ENCODE measurements around the gene RAB11FIP4.
A peak's percentile ranks its signal among the peaks of the same experiment; 100 is the strongest.

Gene RAB11FIP4

GRCh38 chr17:31413874-31414549, 22.5 kb downstream of the RAB11FIP4 start:
- ATAC-seq (no peak), DNase-seq (ENCODE audit: low spot score in 2 of 2) (no peak)
- H3K9me3 Mint-ChIP-seq = no peaks in the 10 kb centered on the region
- no peak overlapping the region for H3K27ac Mint-ChIP-seq
- H3K4me1 Mint-ChIP-seq = no peaks in the 10 kb centered on the region
- H3K4me3 Mint-ChIP-seq = no peak overlapping the region
- H3K36me3 Mint-ChIP-seq = no peaks in the 10 kb centered on the region

GRCh38 chr17:31414550-31414918, 23.1 kb downstream of the RAB11FIP4 start:
- no peak for DNase-seq (ENCODE audit: low spot score in 2 of 2)
- ATAC-seq = no peak
- Mint-ChIP-seq H3K4me3 (no peak overlapping the region), H3K27ac (no peak overlapping the region), H3K9me3 (no peaks in the 10 kb centered on the region), H3K4me1 (no peaks in the 10 kb centered on the region), H3K36me3 (no peaks in the 10 kb centered on the region)

- Mint-ChIP-seq H3K4me1 (no peaks in the 10 kb centered on the region), H3K36me3 (no peaks in the 10 kb centered on the region)
- no peak for ATAC-seq
Measured at GRCh38 chr17:31415004-31415454, 23.6 kb downstream of the RAB11FIP4 start.

GRCh38 chr17:31415640-31416502, 24.4 kb downstream of the RAB11FIP4 start:
- Mint-ChIP-seq H3K4me3 (no peak overlapping the region), H3K9me3 (no peaks in the 10 kb centered on the region), H3K27ac (peak overlapping the region; percentile 20), H3K36me3 (no peaks in the 10 kb centered on the region), H3K4me1 (no peaks in the 10 kb centered on the region)
- DNase-seq (ENCODE audit: low spot score in 2 of 2) = no peak
- no peak for ATAC-seq

More at GRCh38 chr17:31415004-31415454, 23.6 kb downstream of the RAB11FIP4 start:
- no peak overlapping the region for H3K4me3 Mint-ChIP-seq
- DNase-seq (ENCODE audit: low spot score in 2 of 2) = no peak
- H3K27ac Mint-ChIP-seq = no peak overlapping the region
- H3K9me3 Mint-ChIP-seq = no peaks in the 10 kb centered on the region

- Mint-ChIP-seq H3K4me3 (no peak overlapping the region), H3K36me3 (no peaks in the 10 kb centered on the region), H3K27ac (peak overlapping the region; percentile 20), H3K4me1 (no peaks in the 10 kb centered on the region), H3K9me3 (no peaks in the 10 kb centered on the region)
- DNase-seq (ENCODE audit: low spot score in 2 of 2) (no peak), ATAC-seq (no peak)
Measured at GRCh38 chr17:31416503-31416923, 25.0 kb downstream of the RAB11FIP4 start.

- no peak for DNase-seq (ENCODE audit: low spot score in 2 of 2)
Measured at GRCh38 chr17:31417051-31417792, 25.7 kb downstream of the RAB11FIP4 start.

GRCh38 chr17:31418773-31419350, 27.4 kb downstream of the RAB11FIP4 start:
- Mint-ChIP-seq H3K9me3 (peaks cover 2% of the 10 kb centered on the region), H3K4me3 (no peak overlapping the region), H3K27ac (no peak overlapping the region), H3K36me3 (no peaks in the 10 kb centered on the region), H3K4me1 (no peaks in the 10 kb centered on the region)
- ATAC-seq (no peak), DNase-seq (ENCODE audit: low spot score in 2 of 2) (no peak)

More at GRCh38 chr17:31417051-31417792, 25.7 kb downstream of the RAB11FIP4 start:
- Mint-ChIP-seq H3K9me3 (no peaks in the 10 kb centered on the region), H3K4me1 (no peaks in the 10 kb centered on the region), H3K4me3 (no peak overlapping the region), H3K36me3 (no peaks in the 10 kb centered on the region), H3K27ac (no peak overlapping the region)
- no peak for ATAC-seq

GRCh38 chr17:31422443-31422842, 31.0 kb downstream of the RAB11FIP4 start:
- DNase-seq (ENCODE audit: low spot score in 2 of 2) (no peak), ATAC-seq (no peak)
- H3K4me3 Mint-ChIP-seq = no peak overlapping the region
- H3K4me1 Mint-ChIP-seq = no peaks in the 10 kb centered on the region
- H3K36me3 Mint-ChIP-seq = no peaks in the 10 kb centered on the region
- no peak overlapping the region for H3K27ac Mint-ChIP-seq
- peaks cover 2% of the 10 kb centered on the region for H3K9me3 Mint-ChIP-seq

- H3K4me1 Mint-ChIP-seq = no peaks in the 10 kb centered on the region
- DNase-seq (ENCODE audit: low spot score in 2 of 2) (no peak), ATAC-seq (no peak)
- H3K27ac Mint-ChIP-seq = no peak overlapping the region
- no peak overlapping the region for H3K4me3 Mint-ChIP-seq
- peaks cover 2% of the 10 kb centered on the region for H3K9me3 Mint-ChIP-seq
- no peaks in the 10 kb centered on the region for H3K36me3 Mint-ChIP-seq
Measured at GRCh38 chr17:31424944-31425281, 33.4 kb downstream of the RAB11FIP4 start.

GRCh38 chr17:31425282-31426040, 34.0 kb downstream of the RAB11FIP4 start:
- ATAC-seq (no peak), DNase-seq (ENCODE audit: low spot score in 2 of 2) (no peak)
- Mint-ChIP-seq H3K4me1 (no peaks in the 10 kb centered on the region), H3K9me3 (peaks cover 2% of the 10 kb centered on the region), H3K27ac (no peak overlapping the region), H3K4me3 (no peak overlapping the region), H3K36me3 (no peaks in the 10 kb centered on the region)

GRCh38 chr17:31427684-31428083, 36.2 kb downstream of the RAB11FIP4 start:
- ATAC-seq (no peak), DNase-seq (ENCODE audit: low spot score in 2 of 2) (no peak)
- Mint-ChIP-seq H3K36me3 (no peaks in the 10 kb centered on the region), H3K4me1 (no peaks in the 10 kb centered on the region), H3K9me3 (peaks cover 2% of the 10 kb centered on the region), H3K27ac (no peak overlapping the region), H3K4me3 (no peak overlapping the region)

GRCh38 chr17:31428111-31428510, 36.6 kb downstream of the RAB11FIP4 start:
- peaks cover 2% of the 10 kb centered on the region for H3K9me3 Mint-ChIP-seq
- no peak overlapping the region for H3K4me3 Mint-ChIP-seq
- no peak for DNase-seq (ENCODE audit: low spot score in 2 of 2)
- peaks cover 3% of the 10 kb centered on the region for H3K4me1 Mint-ChIP-seq
- ATAC-seq = no peak
- no peaks in the 10 kb centered on the region for H3K36me3 Mint-ChIP-seq
- no peak overlapping the region for H3K27ac Mint-ChIP-seq

GRCh38 chr17:31428512-31428911, 37.0 kb downstream of the RAB11FIP4 start:
- Mint-ChIP-seq H3K4me1 (peaks cover 7% of the 10 kb centered on the region), H3K27ac (no peak overlapping the region), H3K36me3 (no peaks in the 10 kb centered on the region), H3K4me3 (no peak overlapping the region), H3K9me3 (peaks cover under 1% of the 10 kb centered on the region)
- no peak for DNase-seq (ENCODE audit: low spot score in 2 of 2)
- ATAC-seq = no peak

GRCh38 chr17:31431098-31431851, 39.8 kb downstream of the RAB11FIP4 start:
- no peaks in the 10 kb centered on the region for H3K36me3 Mint-ChIP-seq

More at GRCh38 chr17:31431098-31431851, 39.8 kb downstream of the RAB11FIP4 start:
- no peak for DNase-seq (ENCODE audit: low spot score in 2 of 2)
- no peak overlapping the region for H3K27ac Mint-ChIP-seq
- H3K9me3 Mint-ChIP-seq = no peaks in the 10 kb centered on the region
- no peak overlapping the region for H3K4me3 Mint-ChIP-seq
- ATAC-seq = no peak
- H3K4me1 Mint-ChIP-seq = peaks cover 18% of the 10 kb centered on the region

Measured in stimulated activated effector memory CD8-positive, alpha-beta T cell treated with anti-CD3 and anti-CD28 coated beads, Interleukin-12 subunit alpha, Interleukin-12 subunit beta, amount 100 ng/mL, for 72 hours (primary cell).